Dermis microvascular lymphatic vessel endothelial cell (primary cell): ENCODE data around the gene TBC1D1. TPM values are rescaled to one million over a fixed set of nuclear protein-coding genes. Genes with fewer than 3 reads are reported as not detected.

Experiments used
- DNase-seq, 2 donors: peaks; one replicate each; pipeline versions ENCODE4 v3.0.0 to v3.0.0-alpha.2; 2010; ENCODE audit warnings: low read depth in 2 of 2
- total RNA-seq: library from RNA; depleted of rRNA; stranded (reverse); fragments of >200 nt; gene quantifications from 2 replicates; pipeline ENCODE4 v1.2.1, GENCODE V29; 2014

The TBC1D1 gene
- total RNA-seq, 1 donor from 2014 or later: 94.7 TPM

- peak; percentile 88 to 95 for DNase-seq
Measured at GRCh38 chr4:38099908-38100407, 209.1 kb downstream of the TBC1D1 start.

- no peak for DNase-seq
Measured at GRCh38 chr4:38100474-38101255, 209.8 kb downstream of the TBC1D1 start.

- DNase-seq: no peak
Measured at GRCh38 chr4:38101563-38101962, 210.7 kb downstream of the TBC1D1 start.

- no peak for DNase-seq
Measured at GRCh38 chr4:38102957-38103588, 212.2 kb downstream of the TBC1D1 start.

- DNase-seq: no peak
Measured at GRCh38 chr4:38105475-38106220, 214.8 kb downstream of the TBC1D1 start.

GRCh38 chr4:38106311-38106710 is 215.4 kb downstream of the TBC1D1 start:
- peak; percentile 85 to 86 for DNase-seq

GRCh38 chr4:38106886-38107514 is 216.1 kb downstream of the TBC1D1 start:
- DNase-seq: peak; percentile 51 to 53

GRCh38 chr4:38107818-38108217 is 216.9 kb downstream of the TBC1D1 start:
- DNase-seq: no peak

- no peak for DNase-seq
Measured at GRCh38 chr4:38109370-38109769, 218.5 kb downstream of the TBC1D1 start.

GRCh38 chr4:38109896-38110295 is 219.0 kb downstream of the TBC1D1 start:
- no peak for DNase-seq

- DNase-seq: no peak
Measured at GRCh38 chr4:38111024-38111423, 220.1 kb downstream of the TBC1D1 start.

- DNase-seq: no peak
Measured at GRCh38 chr4:38111717-38112116, 220.8 kb downstream of the TBC1D1 start.

GRCh38 chr4:38113132-38113531 is 222.2 kb downstream of the TBC1D1 start:
- no peak for DNase-seq

GRCh38 chr4:38113551-38113950 is 222.7 kb downstream of the TBC1D1 start:
- no peak for DNase-seq

- DNase-seq: no peak
Measured at GRCh38 chr4:38114386-38115150, 223.7 kb downstream of the TBC1D1 start.

- DNase-seq: no peak
Measured at GRCh38 chr4:38115601-38116000, 224.7 kb downstream of the TBC1D1 start.

- DNase-seq: no peak
Measured at GRCh38 chr4:38117591-38117990, 226.7 kb downstream of the TBC1D1 start.

- peak in 1 of 2 donors; percentile 15 for DNase-seq
Measured at GRCh38 chr4:38119668-38120385, 228.9 kb downstream of the TBC1D1 start.

GRCh38 chr4:38120772-38121171 is 229.9 kb downstream of the TBC1D1 start:
- DNase-seq: no peak

GRCh38 chr4:38122060-38122459 is 231.2 kb downstream of the TBC1D1 start:
- DNase-seq: no peak
